ENCODE measurements around the gene CAMK1D. TPM values are rescaled to one million over a fixed set of nuclear protein-coding genes. Genes with fewer than 3 reads are reported as not detected.
"Not testable (repeated sequence)": the region's sequence is repeated elsewhere in the genome, so short reads cannot be mapped to it uniquely, and the experiment has no call there.

Gene CAMK1D
- polyA plus RNA-seq, 1 donor from 2014 or later = 41.4 TPM

- H3K27me3 Mint-ChIP-seq = peaks cover 18% of the 10 kb centered on the region
- no peak overlapping the region for H3K4me3 Mint-ChIP-seq
- no peak overlapping the region for H3K27ac Mint-ChIP-seq
- H3K9me3 Mint-ChIP-seq = peaks cover 0 to 1% (median 0%) of the 10 kb centered on the region in 3 donors
- no peaks in the 10 kb centered on the region for H3K36me3 Mint-ChIP-seq
- H3K4me1 Mint-ChIP-seq = no peaks in the 10 kb centered on the region
These were observed 505.6 kb downstream of the CAMK1D start for GRCh38 chr10:12854988-12855387.

- no peaks in the 10 kb centered on the region for H3K36me3 Mint-ChIP-seq
- peaks cover 6% of the 10 kb centered on the region for H3K27me3 Mint-ChIP-seq
- no peak overlapping the region for H3K27ac Mint-ChIP-seq
- no peak overlapping the region for H3K4me3 Mint-ChIP-seq
- peaks cover 0 to 5% (median 0%) of the 10 kb centered on the region in 3 donors for H3K4me1 Mint-ChIP-seq
- H3K9me3 Mint-ChIP-seq = peaks cover 0 to 4% (median 0%) of the 10 kb centered on the region in 3 donors
These were observed 513.1 kb downstream of the CAMK1D start for GRCh38 chr10:12862459-12862858.

DNA sequence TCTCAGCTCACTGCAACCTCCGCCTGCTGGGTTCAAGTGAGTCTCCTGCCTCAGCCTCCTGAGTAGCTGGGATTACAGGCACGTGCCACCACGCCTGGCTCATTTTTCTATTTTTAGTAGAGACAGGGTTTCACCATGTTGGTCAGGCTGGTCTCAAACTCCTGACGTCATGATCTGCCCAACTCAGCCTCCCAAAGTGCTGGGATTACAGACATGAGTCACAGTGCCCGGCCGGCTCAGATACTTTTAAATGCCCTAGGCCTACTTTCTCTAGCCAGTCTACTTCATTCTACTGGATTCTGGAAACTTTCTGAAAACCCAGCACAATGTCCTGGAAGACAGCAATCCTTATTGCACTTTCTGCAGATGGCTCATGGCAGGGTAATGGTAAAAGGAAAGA is 516.2 kb downstream of the CAMK1D start:
- not testable (repeated sequence) for H3K4me1 Mint-ChIP-seq, H3K27me3 Mint-ChIP-seq, H3K27ac Mint-ChIP-seq, H3K36me3 Mint-ChIP-seq, H3K4me3 Mint-ChIP-seq, H3K9me3 Mint-ChIP-seq

GRCh38 chr10:12868229-12868628 is 518.9 kb downstream of the CAMK1D start:
- H3K4me3 Mint-ChIP-seq = no peak overlapping the region

DNA sequence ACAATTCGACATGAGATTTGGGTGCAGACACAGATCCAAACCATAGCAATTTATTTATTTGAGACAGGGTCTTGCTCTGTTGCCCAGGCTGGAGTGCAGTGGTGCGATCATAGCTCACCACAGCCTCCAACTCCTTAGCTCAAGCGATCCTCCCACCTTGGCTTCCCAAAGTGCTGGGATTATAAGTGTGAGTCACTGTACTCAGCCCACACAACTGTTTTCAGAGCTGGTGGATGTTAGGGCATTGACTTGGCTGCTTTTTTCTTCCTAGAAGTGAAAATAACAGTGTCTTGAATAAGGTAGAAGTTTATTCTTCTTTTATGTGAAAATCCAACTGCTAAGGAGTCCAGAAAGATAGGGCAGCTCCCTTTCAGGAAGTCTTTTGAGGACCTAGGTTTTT is 520.1 kb downstream of the CAMK1D start:
- H3K27ac Mint-ChIP-seq = no peak overlapping the region
- peaks cover 3% of the 10 kb centered on the region for H3K27me3 Mint-ChIP-seq
- no peak overlapping the region for H3K4me3 Mint-ChIP-seq
- peaks cover 0 to 1% (median 0%) of the 10 kb centered on the region in 3 donors for H3K9me3 Mint-ChIP-seq
- H3K36me3 Mint-ChIP-seq = no peaks in the 10 kb centered on the region
- peaks cover 0 to 5% (median 0%) of the 10 kb centered on the region in 3 donors for H3K4me1 Mint-ChIP-seq

More at GRCh38 chr10:12868229-12868628, 518.9 kb downstream of the CAMK1D start:
- no peaks in the 10 kb centered on the region for H3K36me3 Mint-ChIP-seq
- H3K4me1 Mint-ChIP-seq = peaks cover 0 to 5% (median 0%) of the 10 kb centered on the region in 3 donors
- no peak overlapping the region for H3K27ac Mint-ChIP-seq
- H3K27me3 Mint-ChIP-seq = no peaks in the 10 kb centered on the region
- no peaks in the 10 kb centered on the region for H3K9me3 Mint-ChIP-seq

- Mint-ChIP-seq H3K4me1 (no peaks in the 10 kb centered on the region), H3K9me3 (peaks cover 0 to 3% (median 0%) of the 10 kb centered on the region in 3 donors), H3K4me3 (no peak overlapping the region), H3K36me3 (no peaks in the 10 kb centered on the region), H3K27me3 (peaks cover 3% of the 10 kb centered on the region), H3K27ac (no peak overlapping the region)
These were observed 523.2 kb downstream of the CAMK1D start for GRCh38 chr10:12872577-12872976.

- Mint-ChIP-seq H3K27me3 (peaks cover 3% of the 10 kb centered on the region), H3K36me3 (no peaks in the 10 kb centered on the region), H3K4me3 (no peak overlapping the region), H3K4me1 (no peaks in the 10 kb centered on the region), H3K9me3 (peaks cover 0 to 3% (median 0%) of the 10 kb centered on the region in 3 donors), H3K27ac (peak overlapping the region in 1 of 3 donors; percentile 22)
These were observed 523.8 kb downstream of the CAMK1D start for GRCh38 chr10:12873172-12873571.

DNA sequence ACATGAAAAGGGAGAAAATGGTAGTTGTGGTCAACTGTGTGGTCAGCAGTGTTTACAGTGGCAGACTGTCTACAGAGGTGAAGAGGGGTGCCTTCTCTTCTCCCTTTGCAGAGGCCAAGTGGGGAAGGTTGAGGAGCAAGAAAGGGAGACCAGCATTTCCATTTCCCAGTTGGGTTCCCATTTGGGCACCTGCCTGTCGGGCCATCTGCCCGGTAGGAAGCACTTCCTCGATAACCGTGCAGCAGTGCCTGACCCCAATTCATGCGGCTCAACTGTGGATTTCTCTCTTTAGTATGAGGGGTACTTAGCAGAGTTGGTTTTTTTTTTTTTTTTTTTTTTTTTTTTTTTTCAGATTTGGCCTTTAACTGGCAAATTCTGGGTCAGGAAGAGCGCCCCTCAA is 525.2 kb downstream of the CAMK1D start:
- H3K36me3 Mint-ChIP-seq = no peaks in the 10 kb centered on the region
- H3K27ac Mint-ChIP-seq = no peak overlapping the region
- no peak overlapping the region for H3K4me3 Mint-ChIP-seq
- H3K27me3 Mint-ChIP-seq = peaks cover 3% of the 10 kb centered on the region
- peaks cover under 1 to 3% (median 2%) of the 10 kb centered on the region in 3 donors for H3K9me3 Mint-ChIP-seq
- H3K4me1 Mint-ChIP-seq = no peaks in the 10 kb centered on the region

DNA sequence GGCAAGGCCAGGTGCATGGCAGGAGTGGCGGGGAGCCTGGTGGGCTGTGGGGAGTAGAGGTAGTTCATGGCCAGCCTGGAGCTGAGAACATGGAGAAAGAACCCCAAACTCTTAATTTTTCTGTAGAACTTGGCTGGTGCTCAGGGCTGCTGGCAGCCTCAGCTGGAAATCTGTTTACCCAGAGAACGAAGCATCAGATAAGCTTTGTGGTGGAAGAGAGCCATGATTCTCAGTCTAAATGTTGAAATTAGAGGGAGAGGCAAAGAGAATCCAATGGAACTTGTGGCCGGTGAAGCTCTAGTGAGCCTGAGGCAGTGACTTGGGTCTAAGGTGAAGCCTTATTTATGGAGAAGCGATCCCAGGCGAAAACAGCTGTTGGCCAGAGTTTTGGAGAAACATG is 525.8 kb downstream of the CAMK1D start:
- Mint-ChIP-seq H3K9me3 (peaks cover 2 to 7% (median 6%) of the 10 kb centered on the region in 3 donors), H3K27me3 (peaks cover 8% of the 10 kb centered on the region), H3K4me3 (no peak overlapping the region), H3K27ac (no peak overlapping the region), H3K36me3 (no peaks in the 10 kb centered on the region), H3K4me1 (no peaks in the 10 kb centered on the region)

- Mint-ChIP-seq H3K9me3 (peaks cover 2 to 8% (median 6%) of the 10 kb centered on the region in 3 donors), H3K27ac (no peak overlapping the region), H3K4me1 (no peaks in the 10 kb centered on the region), H3K36me3 (no peaks in the 10 kb centered on the region), H3K27me3 (peaks cover 12% of the 10 kb centered on the region), H3K4me3 (no peak overlapping the region)
These were observed 526.9 kb downstream of the CAMK1D start for GRCh38 chr10:12876266-12876665.

DNA sequence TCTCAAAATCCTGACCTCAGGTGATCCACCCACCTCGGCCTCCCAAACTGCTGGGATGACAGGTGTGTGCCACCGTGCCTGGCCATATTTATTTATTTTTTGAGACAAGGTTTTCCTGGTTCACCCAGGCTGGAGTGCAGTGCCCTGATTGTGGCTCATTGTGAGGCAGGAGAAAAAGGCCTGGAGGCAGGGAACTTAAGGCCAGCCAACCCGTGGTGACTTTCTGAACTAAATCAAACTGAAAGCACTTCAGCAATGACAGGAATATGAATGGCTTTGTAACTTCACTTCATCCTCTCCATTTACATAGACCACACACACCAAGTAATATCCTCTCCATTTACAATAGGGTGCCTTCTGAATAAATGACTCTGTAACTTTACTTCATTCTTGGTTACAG is 527.8 kb downstream of the CAMK1D start:
- no peak overlapping the region for H3K27ac Mint-ChIP-seq
- no peak overlapping the region for H3K4me3 Mint-ChIP-seq
- peaks cover 2 to 10% (median 8%) of the 10 kb centered on the region in 3 donors for H3K9me3 Mint-ChIP-seq
- H3K36me3 Mint-ChIP-seq = no peaks in the 10 kb centered on the region
- H3K27me3 Mint-ChIP-seq = peaks cover 16% of the 10 kb centered on the region
- no peaks in the 10 kb centered on the region for H3K4me1 Mint-ChIP-seq

DNA sequence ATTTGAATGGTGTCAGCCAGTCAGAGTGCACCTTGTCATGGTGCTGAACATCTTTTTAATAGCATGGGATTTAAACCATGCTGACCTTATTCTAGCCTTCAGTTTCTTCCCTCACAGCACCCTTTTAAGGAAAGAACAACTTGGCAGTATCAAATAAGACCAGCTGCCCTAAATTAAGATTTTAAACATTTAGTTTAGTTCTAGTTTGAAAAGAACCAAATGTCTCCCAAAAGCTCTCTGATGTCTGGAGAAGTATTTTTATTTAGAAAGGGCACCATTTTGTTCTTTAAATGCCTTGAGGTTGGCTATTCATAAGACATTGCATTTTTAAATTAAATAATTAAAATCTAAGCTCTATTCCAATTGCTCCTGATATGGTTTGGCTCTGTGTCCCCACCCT is 531.1 kb downstream of the CAMK1D start:
- Mint-ChIP-seq H3K27me3 (peaks cover 26% of the 10 kb centered on the region), H3K4me3 (no peak overlapping the region), H3K27ac (no peak overlapping the region), H3K36me3 (no peaks in the 10 kb centered on the region), H3K9me3 (peaks cover 3 to 13% (median 10%) of the 10 kb centered on the region in 3 donors), H3K4me1 (no peaks in the 10 kb centered on the region)

DNA sequence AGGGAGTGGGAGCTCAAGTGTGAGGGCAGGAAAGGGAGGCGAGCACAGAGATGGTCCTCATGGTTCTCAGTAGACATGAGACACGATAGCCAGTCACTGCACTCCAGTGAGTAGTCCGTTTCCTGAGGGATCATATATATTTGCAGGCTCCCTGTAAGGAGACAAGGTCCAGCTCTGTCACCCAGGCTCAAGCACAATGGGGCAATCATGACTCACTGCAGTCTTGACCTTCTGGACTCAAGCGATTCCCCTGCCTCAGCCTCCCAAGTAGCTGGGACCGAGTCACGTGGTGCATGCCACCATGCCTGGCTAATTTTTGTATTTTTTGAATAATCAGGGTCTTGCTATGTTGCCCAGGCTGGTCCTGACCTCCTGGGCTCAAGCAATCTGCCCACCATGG is 535.5 kb downstream of the CAMK1D start:
- peaks cover 30% of the 10 kb centered on the region for H3K27me3 Mint-ChIP-seq
- H3K9me3 Mint-ChIP-seq = peaks cover 1 to 11% (median 5%) of the 10 kb centered on the region in 3 donors
- no peak overlapping the region for H3K4me3 Mint-ChIP-seq
- H3K4me1 Mint-ChIP-seq = no peaks in the 10 kb centered on the region
- H3K36me3 Mint-ChIP-seq = no peaks in the 10 kb centered on the region
- no peak overlapping the region for H3K27ac Mint-ChIP-seq

Other genes starting within 250 kb of the CAMK1D start
- gene SEC61A2, start 219.9 kb upstream of the CAMK1D start, polyA plus RNA-seq = 1.5 TPM
- gene NUDT5, start 153.7 kb upstream of the CAMK1D start, polyA plus RNA-seq = 48.6 TPM
- gene CDC123, start 153.4 kb upstream of the CAMK1D start, polyA plus RNA-seq = 104 TPM